Endothelial cell of umbilical vein (primary cell): ENCODE results near the gene RNU1-3.
"Not testable (repeated sequence)": the region's sequence is repeated elsewhere in the genome, so short reads cannot be mapped to it uniquely, and the experiment has no call there.

Source experiments
- CTCF ChIP-seq, 2 donors: IDR thresholded peaks; 1 replicate in 1 of 2; 2 replicates in 1 of 2; pipeline ENCODE4 v1.5.1; 2011; ENCODE audit warnings: low read length in 2 of 2, mild to moderate bottlenecking in 2 of 2, moderate library complexity in 2 of 2, control low read depth in 1 of 2, inconsistent platforms in 1 of 2, low read depth in 1 of 2; ENCODE audit not compliant: insufficient read depth in 1 of 2; ENCODE audit errors: extremely low read depth in 1 of 2
- EZH2 ChIP-seq: IDR thresholded peaks from 2 replicates; pipeline ENCODE4 v1.6.1; 2012; ENCODE audit warnings: borderline replicate concordance, low read depth, mild to moderate bottlenecking, moderate library complexity, low read length, inconsistent platforms; ENCODE audit not compliant: severe bottlenecking
- FOS ChIP-seq: IDR thresholded peaks from 2 replicates; pipeline ENCODE4 v1.6.1; 2011; ENCODE audit warnings: mild to moderate bottlenecking, low read length, moderate library complexity, borderline replicate concordance; ENCODE audit not compliant: insufficient read depth
- MAX ChIP-seq: IDR thresholded peaks from 2 replicates; pipeline ENCODE4 v1.6.1; 2011; ENCODE audit not compliant: insufficient read depth, insufficient read length
- MYC ChIP-seq: IDR thresholded peaks from one replicate; pipeline ENCODE4 v1.6.1; 2011; ENCODE audit warnings: mild to moderate bottlenecking, low read depth, low read length
- POLR2A ChIP-seq: IDR thresholded peaks from 2 replicates; pipeline ENCODE4 v1.6.1; 2012; ENCODE audit warnings: low read depth, mild to moderate bottlenecking, control low read depth, low read length
- POLR2AphosphoS5 ChIP-seq: IDR thresholded peaks from 2 replicates; pipeline ENCODE4 v1.6.1; 2012; ENCODE audit warnings: low read depth, mild to moderate bottlenecking, control low read depth, low read length, moderate library complexity; ENCODE audit not compliant: insufficient read depth

- TF ChIP-seq MYC; EZH2; POLR2AphosphoS5; CTCF (IDR thresholded peaks at IDR 0.05; ENCODE audit: extremely low read depth in 1 of 2, insufficient read depth in 1 of 2, low read depth in 1 of 2, low read length in 2 of 2); FOS; POLR2A; MAX: not testable (repeated sequence)
These were observed 28.6 kb downstream of the RNU1-3 start for GRCh38 chr1:16637941-16638778.
